NOMO-1 treated with DMSO at 0.1 percent for 48 hours (cell line): ENCODE measurements around the gene KCNT1.

Source experiments
- DNase-seq: peaks from one replicate; lab custom pipeline; 2025; ENCODE audit not compliant: unreplicated experiment; lab: John Stamatoyannopoulos, UW

KCNT1 gene

DNA sequence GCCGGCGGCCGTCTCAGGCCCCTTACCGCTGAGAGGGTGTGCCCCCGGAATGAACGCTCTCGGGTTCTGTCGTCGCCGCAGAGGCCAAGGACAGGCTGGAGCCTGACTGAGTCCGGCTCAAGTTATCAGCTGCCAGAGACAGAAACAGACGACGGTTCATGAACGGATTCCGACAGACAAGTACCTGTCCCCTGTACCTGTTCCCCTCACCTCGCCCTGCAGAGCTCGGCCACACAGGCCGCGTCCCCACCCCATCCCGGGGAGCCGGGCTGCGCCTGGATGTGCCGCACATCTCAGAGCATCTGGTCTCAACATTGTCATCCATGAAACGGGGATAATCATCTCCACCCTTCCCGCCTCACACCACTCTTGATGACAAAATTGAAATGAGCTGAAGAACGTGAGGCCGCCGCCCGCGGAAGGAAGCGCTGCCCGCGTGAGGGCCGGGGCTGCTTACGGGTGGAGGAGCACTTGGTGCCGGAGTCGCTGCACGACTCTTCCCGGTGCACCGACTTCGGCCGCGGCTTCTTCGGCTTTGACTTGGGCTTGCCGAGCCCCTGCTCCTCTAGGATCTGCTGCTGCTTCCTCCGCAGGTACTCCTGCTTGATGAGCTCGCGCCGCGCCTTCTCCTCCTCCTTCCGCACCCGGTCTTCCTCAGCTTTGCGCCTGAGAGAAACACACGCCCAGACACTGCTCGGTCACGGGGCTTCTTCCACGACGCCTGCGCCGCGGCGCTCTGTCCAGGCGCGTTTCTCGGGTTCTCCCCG is 116.1 kb downstream of the KCNT1 start:
- no peak for DNase-seq

DNA sequence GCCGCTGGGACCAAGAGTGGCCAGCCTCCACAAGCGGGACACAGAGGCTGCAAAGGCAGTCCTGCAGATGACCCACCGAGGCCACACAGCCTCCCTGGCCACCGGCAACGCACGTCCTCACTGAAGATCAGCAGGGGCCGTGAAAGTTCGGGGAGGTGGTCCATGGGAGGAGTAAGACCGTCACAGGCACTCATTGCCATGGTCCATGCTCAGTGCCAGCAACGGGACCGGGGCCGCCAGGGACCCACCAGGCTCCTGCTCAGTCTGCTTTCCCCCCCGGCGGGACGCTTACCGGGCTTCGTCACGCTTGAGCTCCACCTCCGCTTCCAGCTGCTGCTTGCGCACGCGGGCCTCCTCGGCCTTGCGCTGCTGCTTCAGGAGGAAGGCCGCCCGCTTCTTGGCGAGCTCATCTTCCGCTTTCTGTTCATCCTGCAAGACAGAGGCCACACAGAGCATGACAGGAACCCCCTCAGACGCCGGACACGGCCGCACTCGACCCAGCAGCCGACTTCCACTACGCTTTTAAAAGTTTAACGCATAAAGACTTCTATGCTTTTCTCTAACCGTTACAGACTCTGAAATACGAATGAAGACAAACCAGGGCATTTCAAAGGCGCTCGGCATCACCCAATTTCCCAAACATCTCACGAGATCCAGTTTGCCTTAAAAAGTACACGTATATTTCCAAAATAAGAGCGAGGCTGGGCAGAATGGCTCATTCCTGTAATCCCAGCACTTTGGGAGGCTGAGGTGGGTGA is 116.9 kb downstream of the KCNT1 start:
- no peak for DNase-seq

DNA sequence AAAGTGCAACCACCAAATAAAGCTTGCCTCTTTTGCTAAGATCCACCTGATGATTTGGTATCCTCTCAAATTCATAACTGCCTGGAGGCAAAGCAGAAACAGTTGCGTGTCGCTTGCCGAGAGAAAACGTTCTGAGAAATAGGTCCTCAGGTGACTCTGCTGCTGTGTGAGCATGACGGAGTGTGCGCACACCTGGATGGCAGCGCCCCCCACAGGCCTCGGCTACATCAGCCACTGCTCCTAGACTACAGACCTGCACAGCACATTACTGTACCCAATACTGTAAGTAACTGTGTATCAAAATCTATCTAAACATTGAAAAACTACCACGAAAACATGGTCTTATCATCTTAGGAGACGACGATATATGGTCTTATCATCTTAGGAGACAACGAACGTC is 117.9 kb downstream of the KCNT1 start:
- DNase-seq, result no peak

DNA sequence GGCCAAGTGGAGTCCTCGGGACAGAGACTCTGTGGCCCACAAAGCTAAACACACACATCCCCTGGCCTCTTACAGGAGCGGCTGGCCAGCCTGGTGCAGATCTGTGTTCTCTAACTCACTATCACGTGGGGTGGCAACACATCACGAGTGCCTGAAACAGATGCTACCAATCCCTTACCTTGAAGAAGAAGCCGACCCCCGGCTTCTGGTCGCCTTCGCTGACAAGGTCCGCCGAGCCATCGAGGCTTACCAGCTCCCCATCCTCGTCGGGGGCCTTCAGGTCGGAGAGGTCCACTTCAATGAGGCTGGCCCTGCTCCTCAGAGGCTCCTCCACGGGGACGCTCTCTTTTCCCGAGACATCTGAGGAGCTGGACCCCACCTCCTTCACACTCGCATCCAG is 118.7 kb downstream of the KCNT1 start:
- DNase-seq, result no peak

DNA sequence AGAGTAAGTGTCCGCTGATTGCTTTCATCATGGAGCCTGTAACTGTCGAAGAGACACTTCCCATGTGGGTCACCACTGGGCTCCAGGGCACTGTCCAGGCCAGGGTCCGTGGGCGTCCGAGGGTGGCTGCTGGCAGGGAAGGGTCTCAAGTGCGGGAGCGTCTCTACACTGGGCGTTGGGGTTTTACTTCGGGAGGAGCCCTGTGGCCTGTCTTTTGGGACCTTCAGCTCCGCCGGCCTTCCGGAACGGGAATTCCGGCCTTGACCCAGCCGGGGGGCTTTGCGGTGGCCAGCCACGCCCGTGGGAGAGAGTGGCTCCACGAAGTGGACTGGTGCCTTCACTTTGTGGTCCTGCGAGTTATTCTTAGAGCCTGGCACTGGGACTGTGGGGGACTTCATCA is 119.1 kb downstream of the KCNT1 start:
- no peak for DNase-seq

DNA sequence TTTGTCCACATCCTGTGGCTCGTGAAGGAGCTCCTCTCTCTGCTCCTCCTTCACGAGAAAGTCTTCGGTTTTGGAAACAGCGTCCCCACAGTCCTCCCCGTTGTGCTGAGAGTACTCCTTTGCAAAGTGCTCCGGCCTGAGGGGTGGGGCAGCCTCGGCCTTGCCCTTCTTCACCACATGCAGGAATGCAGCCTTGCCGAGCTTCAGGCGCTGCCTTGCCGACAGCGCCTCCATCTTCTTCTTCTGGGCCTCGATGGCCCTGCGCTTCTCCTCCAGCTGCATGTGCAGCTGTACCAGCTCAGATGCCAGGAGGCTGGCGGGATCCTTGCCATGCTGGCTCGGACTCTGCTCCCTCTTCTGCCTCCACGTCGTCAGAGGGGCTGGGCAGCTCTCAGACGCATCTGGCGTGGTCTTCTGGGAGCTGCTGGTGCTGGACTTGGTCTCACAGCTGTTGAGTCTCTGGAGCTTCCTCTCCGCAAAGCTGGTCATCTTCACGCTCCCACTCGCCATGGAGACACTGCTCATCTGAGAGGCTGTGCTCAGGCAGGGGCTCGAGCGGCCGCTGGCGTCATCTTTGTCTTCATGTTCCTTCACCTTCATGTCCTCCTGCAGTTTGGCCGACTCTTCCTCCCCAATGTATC is 119.9 kb downstream of the KCNT1 start:
- DNase-seq, result no peak

DNA sequence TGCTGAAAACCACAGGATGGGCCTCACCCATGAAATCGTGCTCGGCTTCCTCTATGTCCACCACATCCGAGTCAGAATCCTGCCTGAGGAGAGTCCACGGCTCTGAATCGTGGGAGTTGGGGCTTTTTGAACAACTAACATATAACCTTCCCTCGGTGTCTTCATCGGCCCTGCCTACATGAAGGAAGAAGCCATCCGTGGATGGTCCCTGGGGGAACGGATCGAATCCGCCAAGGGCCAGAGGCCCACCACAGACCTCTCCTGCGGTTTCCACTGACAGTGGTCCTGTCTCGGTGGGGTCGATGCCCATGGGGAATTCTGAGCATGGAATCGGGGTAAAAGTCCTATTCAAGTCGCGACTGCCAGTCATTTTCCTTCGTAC is 120.4 kb downstream of the KCNT1 start:
- DNase-seq, result no peak

DNA sequence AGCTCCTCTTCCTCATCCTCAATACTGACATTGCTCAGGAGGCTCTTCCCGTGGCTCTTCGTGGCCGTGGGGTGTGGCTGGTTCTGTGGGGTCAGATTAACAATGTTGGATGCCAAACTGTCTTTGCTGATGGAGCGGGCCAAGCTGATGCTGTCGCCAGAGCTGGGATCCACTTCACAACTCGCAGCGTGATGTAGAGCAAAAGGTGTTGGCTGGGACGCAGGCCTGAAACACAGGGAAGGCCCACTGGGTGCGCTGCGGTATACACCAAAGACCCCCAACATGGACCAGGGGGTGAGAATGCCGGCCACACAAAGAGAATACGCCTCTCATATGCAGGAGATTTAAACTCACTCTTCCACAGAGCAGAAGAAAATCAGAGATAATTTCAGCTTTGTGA is 121.1 kb downstream of the KCNT1 start:
- no peak for DNase-seq

DNA sequence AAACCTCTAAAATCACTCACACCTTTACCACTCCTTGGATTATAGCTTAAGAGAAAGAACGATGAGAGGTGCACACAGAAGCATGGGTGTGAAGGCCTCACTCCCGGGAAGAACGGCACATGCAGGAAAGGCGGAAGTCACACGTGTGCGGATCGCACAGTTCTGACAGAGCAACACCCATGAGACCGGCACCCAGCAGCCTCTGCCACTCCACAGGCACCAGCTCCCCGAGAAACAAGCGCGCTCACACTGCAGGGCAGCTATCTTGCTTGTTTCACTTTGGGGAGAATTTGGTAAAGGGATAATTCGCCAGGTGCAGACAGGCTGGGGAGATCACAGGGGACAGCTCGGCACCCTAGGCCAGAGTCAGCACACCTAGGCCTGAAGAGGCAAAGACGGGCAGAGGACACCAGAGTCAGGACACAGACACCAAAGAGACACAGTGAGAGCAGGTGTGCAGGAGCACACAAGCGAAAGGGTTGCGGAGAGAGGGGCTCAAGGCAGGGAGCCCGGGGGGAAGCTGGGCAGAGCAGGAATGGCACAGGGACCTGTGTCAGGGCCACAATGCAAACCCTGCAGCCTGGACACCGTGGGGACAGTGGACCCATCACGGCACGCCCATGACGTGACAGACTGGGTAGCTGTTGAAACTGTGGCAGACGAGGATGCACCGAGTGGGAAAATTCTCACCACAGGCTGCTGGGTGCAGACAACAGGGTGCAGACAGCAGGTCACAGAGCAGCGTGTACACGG is 123.6 kb downstream of the KCNT1 start:
- no peak for DNase-seq

DNA sequence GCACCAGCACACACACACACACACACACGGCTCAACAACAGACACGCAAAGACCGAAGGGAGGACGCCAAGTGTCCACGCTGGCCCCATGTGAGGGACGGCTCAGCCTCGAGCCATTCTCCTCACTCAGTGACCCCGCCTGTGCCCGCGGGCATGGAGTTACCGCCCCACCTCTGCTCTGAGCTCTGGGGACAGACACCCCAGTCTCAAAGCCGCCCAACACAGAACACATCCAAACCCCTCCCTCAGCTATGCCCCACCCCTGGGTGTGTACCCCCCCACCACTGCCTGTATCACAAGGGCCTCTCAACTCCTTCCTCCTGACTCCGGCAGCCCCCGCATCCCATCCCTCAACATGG is 124.2 kb downstream of the KCNT1 start:
- DNase-seq, result no peak

DNA sequence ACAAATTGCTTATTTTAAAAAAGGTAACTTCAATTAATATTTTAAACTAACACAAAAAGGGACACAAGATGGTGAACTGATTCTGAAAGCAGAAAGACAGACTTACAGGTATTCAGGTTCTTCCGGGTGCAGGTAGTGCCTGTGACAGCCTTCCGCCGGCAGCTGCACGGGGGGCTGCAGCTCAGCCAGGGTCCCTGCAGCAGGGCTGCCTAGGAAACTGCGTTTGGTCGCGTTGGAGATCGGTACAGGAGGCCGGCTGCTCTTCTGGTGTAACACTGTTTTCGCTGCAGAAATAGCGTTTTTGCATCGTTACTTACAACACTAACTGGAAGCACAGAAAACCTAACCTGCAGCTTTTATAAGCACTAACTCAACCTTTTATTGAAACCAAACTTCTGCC is 125.3 kb downstream of the KCNT1 start:
- DNase-seq, result no peak

DNA sequence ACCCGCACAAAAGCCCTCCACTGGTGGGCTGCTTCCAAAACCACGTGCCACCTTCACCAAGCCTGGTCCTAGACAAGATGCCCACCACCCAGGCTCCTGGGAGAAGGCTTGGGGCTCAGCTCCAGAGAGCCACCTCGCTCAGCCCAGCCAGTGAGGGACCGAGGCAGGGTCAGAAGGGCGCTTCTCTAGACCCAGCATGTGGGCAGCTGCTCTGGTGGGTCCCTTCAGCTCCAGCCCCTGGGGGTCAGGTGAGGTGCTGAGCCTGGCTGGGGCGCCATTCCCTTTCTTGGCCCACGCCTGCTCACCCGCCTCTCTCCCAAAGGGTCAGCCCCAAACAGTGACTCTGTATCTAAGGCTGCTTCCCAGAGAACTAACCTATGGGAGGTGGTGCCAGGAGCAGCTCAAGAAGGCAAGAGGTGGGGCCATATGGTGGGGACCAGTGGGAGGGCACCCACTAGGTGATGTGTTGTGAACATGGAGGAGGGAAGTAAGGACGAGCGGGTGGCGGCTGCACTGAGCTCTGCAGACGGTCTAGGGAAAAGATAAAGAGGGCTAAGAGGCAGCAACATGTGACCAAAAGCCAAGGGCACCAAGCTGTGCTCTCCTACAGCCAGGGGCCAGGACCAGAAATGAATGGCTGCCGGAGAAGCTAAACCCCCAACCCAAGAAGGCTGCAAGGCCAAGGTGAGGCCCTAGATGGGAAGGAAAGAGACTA is 126.0 kb downstream of the KCNT1 start:
- DNase-seq, result no peak

DNA sequence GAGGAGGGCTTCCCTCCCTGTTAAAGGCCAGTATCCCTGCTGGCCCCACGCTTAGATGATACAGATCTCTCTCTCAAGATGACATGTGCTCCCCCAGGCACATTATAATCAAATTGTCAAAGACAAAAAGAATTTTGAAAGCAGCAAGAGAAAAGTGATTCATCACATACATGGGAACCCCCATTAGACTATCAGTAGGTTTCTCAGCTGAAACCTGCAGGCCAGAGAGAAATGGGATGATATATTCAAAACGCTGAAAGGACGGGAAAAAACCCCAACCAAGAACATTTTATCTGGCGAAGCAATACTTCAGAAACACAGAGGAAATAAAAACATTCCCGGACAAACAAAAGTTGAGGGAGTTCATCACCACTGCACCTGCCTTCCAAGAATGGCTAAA is 126.7 kb downstream of the KCNT1 start:
- DNase-seq, result no peak

DNA sequence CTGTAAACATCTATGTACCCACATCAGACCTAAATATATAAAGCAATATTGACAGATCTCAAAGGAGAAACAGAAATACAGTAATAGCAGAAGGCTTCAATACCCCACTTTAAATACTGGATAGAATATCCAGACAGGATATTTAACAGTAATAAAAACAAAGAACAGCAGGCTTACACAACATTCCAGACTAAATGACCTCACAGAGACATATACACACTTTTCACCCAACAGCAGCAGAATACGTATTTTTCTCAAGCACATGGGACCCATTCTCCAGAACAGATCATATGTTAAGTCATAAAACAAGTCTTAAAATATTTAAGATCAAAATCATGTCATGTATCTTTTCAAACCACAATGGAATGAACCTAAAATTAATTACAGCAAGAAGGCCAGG is 128.5 kb downstream of the KCNT1 start:
- no peak for DNase-seq

DNA sequence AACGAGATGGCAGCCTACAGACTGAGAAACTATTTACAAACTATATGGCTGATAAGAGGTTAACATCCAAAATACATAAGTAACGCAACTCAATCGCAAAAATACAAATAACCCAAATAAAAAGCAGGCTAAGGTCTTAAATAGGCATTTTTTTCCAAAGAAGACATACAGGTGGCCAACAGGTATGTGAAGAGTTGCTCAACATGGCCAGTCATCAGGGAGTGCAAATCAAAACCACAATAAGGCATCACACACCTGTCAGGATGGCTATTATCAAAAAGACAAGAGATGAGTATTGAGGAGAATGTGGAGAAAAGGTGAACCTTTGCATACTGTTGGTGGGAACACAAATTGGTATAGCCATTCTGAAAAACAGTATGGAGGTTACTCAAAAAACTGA is 131.9 kb downstream of the KCNT1 start:
- DNase-seq, result no peak

DNA sequence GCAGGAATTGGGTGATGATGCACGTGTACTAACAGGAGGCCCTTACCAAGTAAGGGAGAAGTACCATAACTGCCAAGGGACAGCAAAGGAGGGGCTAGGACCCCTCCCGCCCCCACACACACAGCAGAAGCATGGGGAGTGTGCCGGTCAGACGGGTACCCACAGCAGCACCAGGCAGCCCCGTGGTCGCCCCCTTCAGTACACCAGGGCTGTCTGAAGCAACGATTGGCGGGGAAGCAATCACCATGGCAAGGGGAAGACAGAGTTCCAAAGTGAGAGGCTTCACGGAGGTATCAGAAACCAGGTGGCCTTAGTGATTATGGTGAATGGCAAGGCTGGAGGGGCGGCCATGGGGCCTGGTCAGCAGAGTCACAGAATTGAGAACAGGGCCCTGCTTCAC is 133.1 kb downstream of the KCNT1 start:
- no peak for DNase-seq

DNA sequence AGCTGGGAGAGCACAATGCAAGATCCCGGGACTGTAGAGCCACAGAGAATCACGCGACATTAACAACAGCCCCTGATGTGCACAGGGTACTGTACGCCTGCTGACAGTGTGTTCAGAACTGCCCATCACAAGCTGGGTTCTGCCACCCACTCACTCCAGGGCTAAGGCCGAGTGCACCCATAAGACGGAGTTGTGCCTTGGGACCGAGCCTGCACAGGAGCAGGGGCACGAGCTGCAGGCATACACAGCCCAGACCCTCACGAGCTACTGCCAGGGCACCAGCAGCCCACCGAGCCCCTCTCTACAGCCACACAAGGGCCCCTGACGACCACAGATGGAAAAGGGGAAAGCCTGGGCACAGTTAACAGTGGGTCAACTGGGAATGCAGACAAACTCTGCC is 137.5 kb downstream of the KCNT1 start:
- no peak for DNase-seq

DNA sequence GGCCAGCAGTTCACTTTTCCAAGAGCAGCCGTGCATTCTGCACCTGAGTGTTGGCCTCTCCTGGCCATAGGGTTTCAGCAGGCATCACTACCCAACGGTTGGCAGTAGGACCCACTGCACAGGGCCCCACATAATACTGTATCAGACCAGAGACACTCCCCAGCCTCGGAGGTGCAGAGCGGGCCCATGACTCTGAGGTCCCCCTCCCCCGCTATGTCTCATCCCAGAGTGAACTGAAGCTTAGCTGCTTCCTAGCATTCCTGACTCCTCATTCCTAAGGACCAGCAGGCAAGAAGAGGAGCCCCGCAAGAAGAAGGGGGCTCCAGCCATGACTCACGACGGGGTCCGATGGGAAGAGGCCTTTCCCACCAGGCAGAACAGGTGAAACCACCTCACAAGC is 138.1 kb downstream of the KCNT1 start:
- no peak for DNase-seq

DNA sequence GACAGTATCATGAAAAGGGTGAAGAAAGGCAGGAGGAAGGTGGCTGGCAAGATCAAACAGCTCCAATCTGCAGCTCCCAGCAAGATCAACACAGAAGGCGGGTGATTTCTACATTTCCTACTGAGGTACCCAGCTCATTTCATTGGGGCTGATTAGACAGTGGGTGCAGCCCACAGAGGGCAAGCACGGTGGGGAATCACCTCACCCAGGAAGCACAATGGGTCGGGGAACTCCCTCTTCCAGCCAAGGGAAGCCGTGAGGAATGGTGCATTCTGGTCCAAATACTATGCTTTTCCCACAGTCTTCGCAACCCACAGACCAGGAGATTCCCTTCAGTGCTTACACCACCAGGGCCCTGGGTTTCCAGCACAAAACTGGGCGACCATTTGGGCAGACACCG is 138.6 kb downstream of the KCNT1 start:
- no peak for DNase-seq
